GM21360 (cell line): Measurements from ENCODE around the gene MAN2B2.

Experiments
- ATAC-seq: cut with Tn5 transposase; IDR thresholded peaks from one replicate; pipeline ENCODE4 v1.9.1; 2021; ENCODE audit warnings: mild to moderate bottlenecking, moderate library complexity; ENCODE audit not compliant: unreplicated experiment

MAN2B2 gene

GRCh38 chr4:6592804-6593563, 18.0 kb downstream of the MAN2B2 start:
- ATAC-seq, result no peak

- no peak for ATAC-seq
These were observed 19.4 kb downstream of the MAN2B2 start for GRCh38 chr4:6594341-6594740.

- ATAC-seq, result no peak
These were observed 19.9 kb downstream of the MAN2B2 start for GRCh38 chr4:6594826-6595355.

- ATAC-seq, result no peak
These were observed 21.0 kb downstream of the MAN2B2 start for GRCh38 chr4:6595897-6596537.

GRCh38 chr4:6596948-6597347, 22.0 kb downstream of the MAN2B2 start:
- ATAC-seq, result no peak

GRCh38 chr4:6598127-6598526, 23.1 kb downstream of the MAN2B2 start:
- no peak for ATAC-seq

GRCh38 chr4:6598641-6599040, 23.7 kb downstream of the MAN2B2 start:
- no peak for ATAC-seq

GRCh38 chr4:6601661-6602250, 26.8 kb downstream of the MAN2B2 start:
- ATAC-seq, result no peak

- no peak for ATAC-seq
These were observed 27.3 kb downstream of the MAN2B2 start for GRCh38 chr4:6602289-6602688.

- ATAC-seq, result no peak
These were observed 28.1 kb downstream of the MAN2B2 start for GRCh38 chr4:6603128-6603527.

- no peak for ATAC-seq
These were observed 30.1 kb downstream of the MAN2B2 start for GRCh38 chr4:6605114-6605513.

- ATAC-seq, result no peak
These were observed 30.6 kb downstream of the MAN2B2 start for GRCh38 chr4:6605605-6606004.

GRCh38 chr4:6606465-6607235, 31.7 kb downstream of the MAN2B2 start:
- no peak for ATAC-seq

GRCh38 chr4:6607368-6608055, 32.5 kb downstream of the MAN2B2 start:
- ATAC-seq, result no peak

GRCh38 chr4:6608758-6609414, 33.9 kb downstream of the MAN2B2 start:
- ATAC-seq, result no peak

- ATAC-seq, result no peak
These were observed 34.6 kb downstream of the MAN2B2 start for GRCh38 chr4:6609415-6610079.

GRCh38 chr4:6610856-6611430, 36.0 kb downstream of the MAN2B2 start:
- ATAC-seq, result no peak

GRCh38 chr4:6612961-6613675, 38.1 kb downstream of the MAN2B2 start:
- ATAC-seq, result no peak
